NB4 (cell line): ENCODE measurements around the gene HOOK2.

Experiments
- MYC ChIP-seq: IDR thresholded peaks from 2 replicates; pipeline ENCODE4 v1.6.1; 2011; ENCODE audit warnings: low read depth, low read length
- POLR2A ChIP-seq: IDR thresholded peaks from 2 replicates; pipeline ENCODE4 v1.6.1; 2011; ENCODE audit warnings: mild to moderate bottlenecking; ENCODE audit not compliant: insufficient read length; ENCODE audit errors: extremely low read depth
- TF ChIP-seq, protein P1 (sequence below): IDR thresholded peaks from one replicate; pipeline ENCODE4 v1.5.1; 2012; ENCODE audit warnings: low read depth, low read length
- TF ChIP-seq, protein P2 (sequence below): IDR thresholded peaks from 2 replicates; pipeline ENCODE4 v1.6.1; 2011; ENCODE audit warnings: low read depth, low read length

DNA sequence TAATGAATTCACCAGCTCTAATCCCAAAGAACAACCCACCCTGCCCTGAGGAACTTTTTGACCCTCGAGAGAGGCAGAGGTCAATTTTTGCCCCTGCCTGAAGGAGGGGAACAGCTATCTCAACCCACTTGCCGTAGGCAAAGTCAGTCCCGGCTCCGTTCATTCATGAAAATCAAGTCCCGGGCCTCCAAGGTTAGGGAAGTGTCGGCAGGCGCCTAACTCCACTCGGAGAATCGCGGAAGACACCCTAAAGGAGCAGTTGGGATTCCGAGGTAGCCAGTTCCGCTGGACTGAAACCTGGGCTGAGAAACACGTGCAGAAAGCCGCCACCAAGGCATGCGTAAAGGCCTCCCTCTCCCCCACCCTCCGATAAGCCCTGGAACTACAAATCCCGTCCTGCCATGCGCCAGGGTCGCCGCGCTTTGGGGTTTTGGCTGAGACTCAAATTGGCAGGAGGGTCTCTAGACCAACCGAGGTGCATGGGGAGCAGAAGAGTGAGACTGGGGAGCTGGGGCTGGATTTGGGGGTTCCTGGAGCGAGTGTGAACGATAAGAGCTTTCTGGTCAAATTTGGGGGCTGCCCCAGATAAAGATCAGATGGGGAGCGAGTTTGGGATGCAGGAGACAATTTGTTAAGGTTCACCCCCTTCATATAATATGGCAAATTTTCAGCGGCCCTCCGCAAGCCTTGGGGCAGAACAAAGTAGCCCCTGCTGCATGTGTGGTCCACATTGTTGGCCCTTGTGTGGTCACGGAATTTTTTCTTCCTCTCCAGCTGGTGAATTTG lies 51.5 kb downstream of the HOOK2 start, which contains the start of gene TNPO2:
- TF ChIP-seq, protein P1, sequence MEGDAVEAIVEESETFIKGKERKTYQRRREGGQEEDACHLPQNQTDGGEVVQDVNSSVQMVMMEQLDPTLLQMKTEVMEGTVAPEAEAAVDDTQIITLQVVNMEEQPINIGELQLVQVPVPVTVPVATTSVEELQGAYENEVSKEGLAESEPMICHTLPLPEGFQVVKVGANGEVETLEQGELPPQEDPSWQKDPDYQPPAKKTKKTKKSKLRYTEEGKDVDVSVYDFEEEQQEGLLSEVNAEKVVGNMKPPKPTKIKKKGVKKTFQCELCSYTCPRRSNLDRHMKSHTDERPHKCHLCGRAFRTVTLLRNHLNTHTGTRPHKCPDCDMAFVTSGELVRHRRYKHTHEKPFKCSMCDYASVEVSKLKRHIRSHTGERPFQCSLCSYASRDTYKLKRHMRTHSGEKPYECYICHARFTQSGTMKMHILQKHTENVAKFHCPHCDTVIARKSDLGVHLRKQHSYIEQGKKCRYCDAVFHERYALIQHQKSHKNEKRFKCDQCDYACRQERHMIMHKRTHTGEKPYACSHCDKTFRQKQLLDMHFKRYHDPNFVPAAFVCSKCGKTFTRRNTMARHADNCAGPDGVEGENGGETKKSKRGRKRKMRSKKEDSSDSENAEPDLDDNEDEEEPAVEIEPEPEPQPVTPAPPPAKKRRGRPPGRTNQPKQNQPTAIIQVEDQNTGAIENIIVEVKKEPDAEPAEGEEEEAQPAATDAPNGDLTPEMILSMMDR = no peak
- TF ChIP-seq MYC (peak; percentile 99), POLR2A (peak; percentile 72)
- TF ChIP-seq, protein P2, sequence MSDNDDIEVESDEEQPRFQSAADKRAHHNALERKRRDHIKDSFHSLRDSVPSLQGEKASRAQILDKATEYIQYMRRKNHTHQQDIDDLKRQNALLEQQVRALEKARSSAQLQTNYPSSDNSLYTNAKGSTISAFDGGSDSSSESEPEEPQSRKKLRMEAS = peak; percentile 99
